Measurements from ENCODE around the gene TMTC1. TPM values are rescaled to one million over a fixed set of nuclear protein-coding genes. Genes with fewer than 3 reads are reported as not detected.
"Not testable (repeated sequence)": the region's sequence is repeated elsewhere in the genome, so short reads cannot be mapped to it uniquely, and the experiment has no call there.

Gene TMTC1
- total and polyA plus RNA-seq, 2 donors (not counting 1 experiment from before 2014, with no cell fraction given): not detected

- no CpG with 5 or more reads among the region's 2 CpGs for WGBS (ENCODE audit: insufficient coverage)
- no peaks in the 10 kb centered on the region for H3K9me3 Mint-ChIP-seq (ENCODE audit: insufficient read depth)
- no peak overlapping the region for H3K27ac Mint-ChIP-seq
- no peak for DNase-seq
- Histone ChIP-seq H3K4me3 (ENCODE audit: control extremely low read depth in 1 of 5, extremely low read depth in 1 of 5, insufficient read depth in 1 of 5, low read depth in 2 of 5, low read length in 4 of 5) (no peak overlapping the region), H3K4me1 (ENCODE audit: control insufficient read depth in 2 of 2, insufficient read depth in 2 of 2, low read length in 2 of 2) (no peaks in the 10 kb centered on the region), H2AFZ (ENCODE audit: insufficient read depth, low read depth, low read length, poor library complexity, severe bottlenecking) (no peak overlapping the region), H3K9ac (ENCODE audit: low read length) (no peak overlapping the region), H3K27ac (ENCODE audit: low read length in 2 of 2) (no peak overlapping the region), H3K4me2 (replicated peaks; ENCODE audit: low read depth, low read length, poor library complexity, severe bottlenecking) (no peak overlapping the region), H3K79me2 (ENCODE audit: control insufficient read depth, insufficient read depth, low read length) (no peaks in the 10 kb centered on the region), H3K36me3 (replicated peaks in 1 of 2; ENCODE audit: control extremely low read depth in 1 of 2, control insufficient read depth in 1 of 2, extremely low read depth in 1 of 2, insufficient read depth in 2 of 2, low read length in 1 of 2) (no peaks in the 10 kb centered on the region), H3K27me3 (replicated peaks in 1 of 4; ENCODE audit: control extremely low read depth in 1 of 4, control insufficient read depth in 3 of 4, insufficient read depth in 4 of 4, low read length in 3 of 4) (no peaks in the 10 kb centered on the region), H4K20me1 (ENCODE audit: control insufficient read depth, insufficient read depth, low read length, poor library complexity, severe bottlenecking) (no peaks in the 10 kb centered on the region), H3K9me3 (ENCODE audit: control extremely low read depth in 1 of 3, control insufficient read depth in 2 of 3, insufficient read depth in 1 of 3, low read length in 2 of 3) (peaks cover 0 to 6% (median 0%) of the 10 kb centered on the region in 3 donors)
- intact Hi-C loops (cut with micrococcal nuclease): no loop called here
- ChIA-PET POLR2A (no interaction called here), CTCF (no interaction called here)
- H3K4me1 Mint-ChIP-seq: no peaks in the 10 kb centered on the region
- no peak for ATAC-seq (ENCODE audit: low read depth)
- H3K4me3 Mint-ChIP-seq: no peak overlapping the region
- no peaks in the 10 kb centered on the region for H3K27me3 Mint-ChIP-seq
- TF ChIP-seq EZH2 (IDR thresholded peaks at IDR 0.05; ENCODE audit: borderline replicate concordance, insufficient read depth, low read depth, low read length, poor library complexity, severe bottlenecking) (no peak), CTCF (IDR thresholded peaks at IDR 0.05) (no peak)
Measured at GRCh38 chr12:29816874-29817725, 33.4 kb upstream of the TMTC1 start.

- POLR2A ChIA-PET: not testable (repeated sequence)
Measured at GRCh38 chr12:29809616-29810361, 26.0 kb upstream of the TMTC1 start.

More at GRCh38 chr12:29809616-29810361, 26.0 kb upstream of the TMTC1 start:
- H3K27ac Mint-ChIP-seq; H3K4me3 Mint-ChIP-seq; H3K27me3 Mint-ChIP-seq; DNase-seq; H3K9ac ChIP-seq (ENCODE audit: low read length); H3K4me1 ChIP-seq (ENCODE audit: control insufficient read depth in 2 of 2, insufficient read depth in 2 of 2, low read length in 2 of 2); H3K27ac ChIP-seq (ENCODE audit: low read length in 2 of 2); H3K79me2 ChIP-seq (ENCODE audit: control insufficient read depth, insufficient read depth, low read length); H3K4me3 ChIP-seq (ENCODE audit: control extremely low read depth in 1 of 5, extremely low read depth in 1 of 5, insufficient read depth in 1 of 5, low read depth in 2 of 5, low read length in 4 of 5); ATAC-seq (ENCODE audit: low read depth); H3K4me2 ChIP-seq (replicated peaks; ENCODE audit: low read depth, low read length, poor library complexity, severe bottlenecking); intact Hi-C loops (cut with micrococcal nuclease); CTCF ChIA-PET; H3K36me3 ChIP-seq (replicated peaks in 1 of 2; ENCODE audit: control extremely low read depth in 1 of 2, control insufficient read depth in 1 of 2, extremely low read depth in 1 of 2, insufficient read depth in 2 of 2, low read length in 1 of 2); H2AFZ ChIP-seq (ENCODE audit: insufficient read depth, low read depth, low read length, poor library complexity, severe bottlenecking); H4K20me1 ChIP-seq (ENCODE audit: control insufficient read depth, insufficient read depth, low read length, poor library complexity, severe bottlenecking); H3K27me3 ChIP-seq (replicated peaks in 1 of 4; ENCODE audit: control extremely low read depth in 1 of 4, control insufficient read depth in 3 of 4, insufficient read depth in 4 of 4, low read length in 3 of 4); H3K9me3 Mint-ChIP-seq (ENCODE audit: insufficient read depth); H3K4me1 Mint-ChIP-seq; H3K9me3 ChIP-seq (ENCODE audit: control extremely low read depth in 1 of 3, control insufficient read depth in 2 of 3, insufficient read depth in 1 of 3, low read length in 2 of 3): not testable (repeated sequence)
- 97% methylated on average over 9 of the region's 24 CpGs for WGBS (ENCODE audit: insufficient coverage)

Measured in B cell (primary cell).